ENCODE data around the gene C6orf15. TPM values are rescaled to one million over a fixed set of nuclear protein-coding genes. Genes with fewer than 3 reads are reported as not detected.

Gene C6orf15
- polyA plus RNA-seq, 1 donor from 2014 or later, result not detected

- Histone ChIP-seq H2AFZ (ENCODE audit: low read depth, low read length) (peak within 1 kb of the TSS; percentile 89), H3K9me3 (ENCODE audit: low read length) (no peaks in the 10 kb centered on the region), H3K27ac (ENCODE audit: low read length) (peak within 1 kb of the TSS; percentile 40), H4K20me1 (ENCODE audit: insufficient read depth) (no peaks in the 10 kb centered on the region), H3K79me2 (replicated peaks; ENCODE audit: insufficient read depth, low read length) (no peaks in the 10 kb centered on the region), H3K27me3 (ENCODE audit: insufficient read depth, low read depth, low read length) (peaks cover 6% of the 10 kb centered on the region), H3K9ac (ENCODE audit: low read length) (peak within 1 kb of the TSS; percentile 71), H3K9me2 (ENCODE audit: insufficient read depth, low read length) (no peaks in the 10 kb centered on the region), H3K4me2 (ENCODE audit: low read length) (peak within 1 kb of the TSS; percentile 79), H3K4me3 (ENCODE audit: low read length) (peak within 1 kb of the TSS; percentile 86), H3K36me3 (ENCODE audit: insufficient read depth, low read length) (no peaks in the 10 kb centered on the region), H3F3A (ENCODE audit: insufficient read depth, low read length, poor library complexity, severe bottlenecking) (no peaks in the 10 kb centered on the region)
- TF ChIP-seq TAF1 (IDR thresholded peaks at IDR 0.05; ENCODE audit: low read depth), result no peak
Measured at GRCh38 chr6:31157513-31158139, 45.3 kb upstream of the C6orf15 start, which contains the start of gene CCHCR1. TSS of gene CCHCR1 (minus strand) at chr6:31157802. CDS start at chr6:31157600, 202 bp downstream.

DNA sequence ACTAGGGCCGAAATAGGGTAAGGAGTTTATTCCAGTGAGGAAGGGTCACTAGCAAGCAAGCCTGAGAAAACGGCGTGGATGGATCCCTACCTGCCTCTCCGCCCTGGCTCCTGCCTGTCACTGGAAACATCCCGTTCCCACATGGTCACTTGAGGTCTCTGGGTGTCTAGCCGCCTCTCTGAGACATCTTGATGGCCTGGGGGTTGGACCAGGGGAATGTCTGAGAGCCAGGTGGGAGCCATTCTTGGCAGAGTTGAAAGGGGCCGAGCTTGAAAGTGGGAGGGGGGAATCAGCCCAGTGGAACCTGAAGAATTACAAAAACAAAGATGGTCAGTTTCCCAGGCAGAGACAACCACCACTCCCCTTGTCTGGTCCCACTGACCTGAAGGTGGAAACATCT lies 44.3 kb upstream of the C6orf15 start:
- Histone ChIP-seq H2AFZ (ENCODE audit: low read depth, low read length) (no peak overlapping the region), H3K9me2 (ENCODE audit: insufficient read depth, low read length) (no peaks in the 10 kb centered on the region), H3K27ac (ENCODE audit: low read length) (no peak overlapping the region), H3K4me3 (ENCODE audit: low read length) (no peak overlapping the region), H4K20me1 (ENCODE audit: insufficient read depth) (no peaks in the 10 kb centered on the region), H3K27me3 (ENCODE audit: insufficient read depth, low read depth, low read length) (peaks cover 6% of the 10 kb centered on the region), H3K9ac (ENCODE audit: low read length) (no peak overlapping the region), H3K9me3 (ENCODE audit: low read length) (no peaks in the 10 kb centered on the region), H3K36me3 (ENCODE audit: insufficient read depth, low read length) (no peaks in the 10 kb centered on the region), H3F3A (ENCODE audit: insufficient read depth, low read length, poor library complexity, severe bottlenecking) (no peaks in the 10 kb centered on the region), H3K4me2 (ENCODE audit: low read length) (no peak overlapping the region), H3K79me2 (replicated peaks; ENCODE audit: insufficient read depth, low read length) (no peaks in the 10 kb centered on the region)
- no peak for TF ChIP-seq EP300 (conservative IDR thresholded peaks at IDR 0.05; ENCODE audit: poor library complexity, severe bottlenecking)
- TF ChIP-seq, protein P1, sequence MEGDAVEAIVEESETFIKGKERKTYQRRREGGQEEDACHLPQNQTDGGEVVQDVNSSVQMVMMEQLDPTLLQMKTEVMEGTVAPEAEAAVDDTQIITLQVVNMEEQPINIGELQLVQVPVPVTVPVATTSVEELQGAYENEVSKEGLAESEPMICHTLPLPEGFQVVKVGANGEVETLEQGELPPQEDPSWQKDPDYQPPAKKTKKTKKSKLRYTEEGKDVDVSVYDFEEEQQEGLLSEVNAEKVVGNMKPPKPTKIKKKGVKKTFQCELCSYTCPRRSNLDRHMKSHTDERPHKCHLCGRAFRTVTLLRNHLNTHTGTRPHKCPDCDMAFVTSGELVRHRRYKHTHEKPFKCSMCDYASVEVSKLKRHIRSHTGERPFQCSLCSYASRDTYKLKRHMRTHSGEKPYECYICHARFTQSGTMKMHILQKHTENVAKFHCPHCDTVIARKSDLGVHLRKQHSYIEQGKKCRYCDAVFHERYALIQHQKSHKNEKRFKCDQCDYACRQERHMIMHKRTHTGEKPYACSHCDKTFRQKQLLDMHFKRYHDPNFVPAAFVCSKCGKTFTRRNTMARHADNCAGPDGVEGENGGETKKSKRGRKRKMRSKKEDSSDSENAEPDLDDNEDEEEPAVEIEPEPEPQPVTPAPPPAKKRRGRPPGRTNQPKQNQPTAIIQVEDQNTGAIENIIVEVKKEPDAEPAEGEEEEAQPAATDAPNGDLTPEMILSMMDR (IDR thresholded peaks at IDR 0.05; ENCODE audit: poor library complexity, severe bottlenecking), result no peak
- no peak for TF ChIP-seq POLR2AphosphoS5 (IDR thresholded peaks at IDR 0.05)
- TF ChIP-seq MXI1 (conservative IDR thresholded peaks at IDR 0.05; ENCODE audit: poor library complexity, severe bottlenecking), result no peak
- TF ChIP-seq TAF1 (IDR thresholded peaks at IDR 0.05; ENCODE audit: low read depth), result no peak
- no peak for TF ChIP-seq SMC3 (conservative IDR thresholded peaks at IDR 0.05; ENCODE audit: poor library complexity)
- TF ChIP-seq, protein P2, sequence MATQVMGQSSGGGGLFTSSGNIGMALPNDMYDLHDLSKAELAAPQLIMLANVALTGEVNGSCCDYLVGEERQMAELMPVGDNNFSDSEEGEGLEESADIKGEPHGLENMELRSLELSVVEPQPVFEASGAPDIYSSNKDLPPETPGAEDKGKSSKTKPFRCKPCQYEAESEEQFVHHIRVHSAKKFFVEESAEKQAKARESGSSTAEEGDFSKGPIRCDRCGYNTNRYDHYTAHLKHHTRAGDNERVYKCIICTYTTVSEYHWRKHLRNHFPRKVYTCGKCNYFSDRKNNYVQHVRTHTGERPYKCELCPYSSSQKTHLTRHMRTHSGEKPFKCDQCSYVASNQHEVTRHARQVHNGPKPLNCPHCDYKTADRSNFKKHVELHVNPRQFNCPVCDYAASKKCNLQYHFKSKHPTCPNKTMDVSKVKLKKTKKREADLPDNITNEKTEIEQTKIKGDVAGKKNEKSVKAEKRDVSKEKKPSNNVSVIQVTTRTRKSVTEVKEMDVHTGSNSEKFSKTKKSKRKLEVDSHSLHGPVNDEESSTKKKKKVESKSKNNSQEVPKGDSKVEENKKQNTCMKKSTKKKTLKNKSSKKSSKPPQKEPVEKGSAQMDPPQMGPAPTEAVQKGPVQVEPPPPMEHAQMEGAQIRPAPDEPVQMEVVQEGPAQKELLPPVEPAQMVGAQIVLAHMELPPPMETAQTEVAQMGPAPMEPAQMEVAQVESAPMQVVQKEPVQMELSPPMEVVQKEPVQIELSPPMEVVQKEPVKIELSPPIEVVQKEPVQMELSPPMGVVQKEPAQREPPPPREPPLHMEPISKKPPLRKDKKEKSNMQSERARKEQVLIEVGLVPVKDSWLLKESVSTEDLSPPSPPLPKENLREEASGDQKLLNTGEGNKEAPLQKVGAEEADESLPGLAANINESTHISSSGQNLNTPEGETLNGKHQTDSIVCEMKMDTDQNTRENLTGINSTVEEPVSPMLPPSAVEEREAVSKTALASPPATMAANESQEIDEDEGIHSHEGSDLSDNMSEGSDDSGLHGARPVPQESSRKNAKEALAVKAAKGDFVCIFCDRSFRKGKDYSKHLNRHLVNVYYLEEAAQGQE (IDR thresholded peaks at IDR 0.05; ENCODE audit: borderline replicate concordance), result no peak
- TF ChIP-seq EZH2 (IDR thresholded peaks at IDR 0.05; ENCODE audit: borderline replicate concordance, insufficient read depth, low read length, poor library complexity, severe bottlenecking), result no peak
- TF ChIP-seq RAD21 (conservative IDR thresholded peaks at IDR 0.05), result no peak
